ENCODE data around the gene SNAP29. TPM values are rescaled to one million over a fixed set of nuclear protein-coding genes. Genes with fewer than 3 reads are reported as not detected.

SNAP29 gene
- total RNA-seq, 6 experiments from 2014 or later: 17.6 to 27.0 (median 22.4) TPM

GRCh38 chr22:20909543-20910303, 50.9 kb downstream of the SNAP29 start:
- Histone ChIP-seq H3K27me3 (no peaks in the 10 kb centered on the region), H3K36me3 (no peaks in the 10 kb centered on the region), H3K4me1 (peaks cover 0 to 8% (median 2%) of the 10 kb centered on the region in 4 donors), H3K4me3 (no peak overlapping the region), H3K27ac (no peak overlapping the region), H3K9me3 (no peaks in the 10 kb centered on the region)
- intact Hi-C loops (cut with DNase I): no loop called here
- WGBS (ENCODE audit: insufficient coverage, low coverage, low lambda C conversion rate, missing lambda C conversion rate): 71% methylated on average over 4 of the region's 6 CpGs
- DNase-seq: no peak
- no peak for TF ChIP-seq POLR2A (IDR thresholded peaks at IDR 0.05)
- no peak for TF ChIP-seq CTCF (IDR thresholded peaks at IDR 0.05)
- no peak for ATAC-seq

- 97% methylated on average over 4 of the region's 6 CpGs for WGBS (ENCODE audit: insufficient coverage, low coverage, low lambda C conversion rate, missing lambda C conversion rate)
- Histone ChIP-seq H3K27me3 (no peaks in the 10 kb centered on the region), H3K27ac (no peak overlapping the region), H3K36me3 (no peaks in the 10 kb centered on the region), H3K4me3 (no peak overlapping the region), H3K9me3 (no peaks in the 10 kb centered on the region), H3K4me1 (peaks cover 0 to 9% (median 4%) of the 10 kb centered on the region in 4 donors)
- TF ChIP-seq POLR2A (IDR thresholded peaks at IDR 0.05): no peak
- TF ChIP-seq CTCF (IDR thresholded peaks at IDR 0.05): no peak
- ATAC-seq (no peak), DNase-seq (no peak)
- intact Hi-C loops (cut with DNase I): no loop called here
These were observed 53.7 kb downstream of the SNAP29 start for GRCh38 chr22:20912494-20912893.

GRCh38 chr22:20916916-20917810, 58.4 kb downstream of the SNAP29 start, which contains the start of gene CRKL:
CRKL (plus strand) TSS chr22:20917407; CDS start chr22:20917935, 528 bp downstream.
- WGBS (ENCODE audit: insufficient coverage, low coverage, low lambda C conversion rate, missing lambda C conversion rate): 5% methylated on average over 4 of the region's 92 CpGs
- DNase-seq: peak; percentile 98 to 99 (median 98)
- peak within 1 kb of the TSS; percentile 94 to 99 (median 95) for H3K27ac ChIP-seq
- TF ChIP-seq POLR2A (IDR thresholded peaks at IDR 0.05) (peak; percentile 95), CTCF (IDR thresholded peaks at IDR 0.05) (peak; percentile 93 to 96 (median 96))
- H3K27me3 ChIP-seq: no peaks in the 10 kb centered on the region
- H3K9me3 ChIP-seq: no peaks in the 10 kb centered on the region
- H3K36me3 ChIP-seq: no peaks in the 10 kb centered on the region
- H3K4me1 ChIP-seq: peaks cover 0 to 36% (median 10%) of the 10 kb centered on the region in 4 donors
- peak within 1 kb of the TSS; percentile 79 to 99 (median 93) for H3K4me3 ChIP-seq
- intact Hi-C loops (cut with DNase I): no loop called here
- peak; percentile 92 to 99 (median 95) for ATAC-seq

- DNase-seq: peak in 2 of 3 donors; percentile 24 to 66
- peak in 3 of 4 donors; percentile 9 to 21 (median 10) for ATAC-seq
- H3K4me1 ChIP-seq: peaks cover 0 to 43% (median 10%) of the 10 kb centered on the region in 4 donors
- H3K36me3 ChIP-seq: no peaks in the 10 kb centered on the region
- intact Hi-C loops (cut with DNase I): no loop called here
- H3K9me3 ChIP-seq: no peaks in the 10 kb centered on the region
- no peaks in the 10 kb centered on the region for H3K27me3 ChIP-seq
- TF ChIP-seq POLR2A (IDR thresholded peaks at IDR 0.05): no peak
- no peak for TF ChIP-seq CTCF (IDR thresholded peaks at IDR 0.05)
- WGBS (ENCODE audit: insufficient coverage, low coverage, low lambda C conversion rate, missing lambda C conversion rate): 0% methylated on average over 13 of the region's 19 CpGs
- H3K27ac ChIP-seq: peak overlapping the region; percentile 94 to 99 (median 95)
- H3K4me3 ChIP-seq: peak overlapping the region; percentile 79 to 99 (median 93)
These were observed 59.9 kb downstream of the SNAP29 start for GRCh38 chr22:20918663-20919218.
